HepG2 (cell line): ENCODE results near the gene CGNL1. TPM values are rescaled to one million over a fixed set of nuclear protein-coding genes. Genes with fewer than 3 reads are reported as not detected.

ENCODE experiments used
- ATAC-seq: fragments of 200-7000 bp; cut with Tn5 transposase; 3 replicates; pipeline ENCODE4 v1.9.1; 2020; ENCODE audit warnings: mild to moderate bottlenecking, moderate library complexity
- BruUV-seq: library from RNA; stranded (reverse); fragments of 400-500 nt; replicated peaks from 2 replicates; lab custom pipeline; 2021; lab: Mats Ljungman, UMichigan
- CTCF ChIA-PET: fragments of 300-600 bp; formaldehyde crosslinking; extraction: SDS; loops from one replicate; lab custom pipeline; 2021; ENCODE audit warnings: low total read pairs, inconsistent platforms, low intra/inter-chr PET ratio; lab: Yijun Ruan, JAX
- POLR2A ChIA-PET: fragments of 350-600 bp; sonication (Branson Sonifier 250); formaldehyde crosslinking; loops from one replicate; lab custom pipeline; 2020; ENCODE audit warnings: antibody characterized with exemption, inconsistent platforms; lab: Yijun Ruan, JAX
- DNase-seq: peaks from one replicate; pipeline ENCODE4 v3.0.0-alpha.2; 2015; ENCODE audit warnings: low spot score
- FAIRE-seq: peaks from 3 replicates; lab custom pipeline; 2011; peaks lifted over from hg19 to GRCh38; lab: Jason Lieb, UNC
- H2AFZ ChIP-seq: one replicate; pipeline ENCODE4 v1.6.1; 2011; ENCODE audit warnings: low read length, inconsistent platforms
- H3K27ac ChIP-seq: fragments of 300-600 bp; 3 replicates; pipeline ENCODE4 v1.8.0; 2011; ENCODE audit warnings: mixed run types, mild to moderate bottlenecking, mixed read lengths, low read length, inconsistent platforms; ENCODE audit not compliant: insufficient read depth; ENCODE audit errors: extremely low read length
- H3K27me3 ChIP-seq, 2 experiments: fragments of 200-600 bp in 1 of 2; 2 replicates in 1 of 2; 3 replicates in 1 of 2; pipeline versions ENCODE4 v1.6.0 to v1.8.0; 2011; ENCODE audit warnings: low read length in 2 of 2, mild to moderate bottlenecking in 2 of 2, moderate library complexity in 2 of 2, inconsistent platforms in 1 of 2; ENCODE audit not compliant: insufficient read depth in 2 of 2, control insufficient read depth in 1 of 2
- H3K36me3 ChIP-seq, 2 experiments: fragments of 200-600 bp in 1 of 2; replicated peaks in 1 of 2; 2 replicates in 1 of 2; 3 replicates in 1 of 2; pipeline versions ENCODE4 v1.5.1 to v1.8.0; 2011; ENCODE audit warnings: low read length in 2 of 2, inconsistent platforms in 1 of 2; ENCODE audit not compliant: insufficient read depth in 2 of 2, control insufficient read depth in 1 of 2
- H3K4me1 ChIP-seq: 2 replicates; pipeline ENCODE4 v1.5.1; 2012; ENCODE audit warnings: low read length, inconsistent platforms; ENCODE audit not compliant: insufficient read depth
- H3K4me2 ChIP-seq: 2 replicates; pipeline ENCODE4 v1.6.0; 2011; ENCODE audit warnings: low read depth, low read length, inconsistent platforms
- H3K4me3 ChIP-seq, 3 experiments: fragments of 200-600 bp in 1 of 3; sonication (generic), shearing (Covaris generic) in 1 of 3; replicated peaks in 1 of 3; 2 replicates each; pipeline ENCODE4 v1.5.1; 2011 to 2016; ENCODE audit warnings: low read length in 3 of 3, inconsistent platforms in 2 of 3, low read depth in 2 of 3, mild to moderate bottlenecking in 2 of 3, control low read depth in 1 of 3, mixed read lengths in 1 of 3; ENCODE audit not compliant: insufficient read depth in 1 of 3
- H3K79me2 ChIP-seq: one replicate; pipeline ENCODE4 v1.6.1; 2011; ENCODE audit warnings: low read length, inconsistent platforms; ENCODE audit not compliant: insufficient read depth
- H3K9ac ChIP-seq: 2 replicates; pipeline ENCODE4 v1.6.0; 2011; ENCODE audit warnings: mild to moderate bottlenecking, low read depth, low read length, inconsistent platforms; ENCODE audit not compliant: insufficient read depth
- H3K9me3 ChIP-seq: 2 replicates; pipeline ENCODE4 v1.5.1; 2012; ENCODE audit warnings: mild to moderate bottlenecking, low read length
- H4K20me1 ChIP-seq: 2 replicates; pipeline ENCODE4 v1.6.0; 2011; ENCODE audit warnings: inconsistent platforms, mild to moderate bottlenecking, low read length, moderate library complexity; ENCODE audit not compliant: insufficient read depth
- ATF3 ChIP-seq: sonication (generic); formaldehyde crosslinking; IDR thresholded peaks from 2 replicates; pipeline ENCODE4 v1.4.0; 2020; ENCODE audit warnings: missing genetic modification reagents
- HHEX ChIP-seq: IDR thresholded peaks from 2 replicates; pipeline ENCODE4 v1.6.1; 2016; ENCODE audit warnings: control low read depth
- SP1 ChIP-seq, 2 experiments: fragments of 450-650 bp in 1 of 2; sonication (generic) in 1 of 2; formaldehyde crosslinking in 1 of 2; IDR thresholded peaks; 2 replicates each; pipeline versions ENCODE4 v1.4.0 to v1.6.1; 2016 to 2020; ENCODE audit warnings: missing genetic modification reagents in 1 of 2
- SYNCRIP ChIP-seq: fragments of 200-400 bp; formaldehyde crosslinking; IDR thresholded peaks from 2 replicates; pipeline ENCODE4 v1.6.1; 2018; ENCODE audit warnings: mild to moderate bottlenecking, low read depth, low read length; ENCODE audit not compliant: insufficient read depth
- WGBS: methylation state at CpG from one replicate; pipeline ENCODE4 v1.1.6; 2017; ENCODE audit warnings: low lambda C conversion rate; 5-methylcytosine and 5-hydroxymethylcytosine counted together
- in situ Hi-C: cut with HindIII; loops from 2 replicates; pipeline ENCODE4 v1.10.0; 2017; ENCODE audit warnings: low pct_unique_long_range_greater_than_20kb; ENCODE audit not compliant: extremely low pct_ligation_motif_present
- intact Hi-C: fragments of 100-400 bp; cut with micrococcal nuclease; formaldehyde crosslinking; loops from one replicate; pipeline ENCODE4 v1.10.0; 2022; ENCODE audit not compliant: unreplicated experiment
- polyA plus RNA-seq, 8 experiments: library from polyadenylated mRNA; depleted of rRNA in 3 of 8; stranded (reverse) in 7 of 8; unstranded in 1 of 8; fragments of >200 nt; fragmentation: Illumina TruSeq in 4 of 8; extraction: Trizol in 4 of 8; gene quantifications; 2 replicates each; pipeline versions ENCODE4 v1.2.1 to v1.2.3, GENCODE V29; 2011 to 2016; ENCODE audit warnings: low read depth in 4 of 8, missing spikeins in 1 of 8, mixed read lengths in 1 of 8; ENCODE audit not compliant: insufficient read depth in 1 of 8
- total RNA-seq, 5 experiments: library from RNA; depleted of rRNA; stranded (reverse); fragments of >200 nt; fragmentation: Illumina TruSeq; extraction: Trizol; gene quantifications; 2 replicates each; pipeline ENCODE4 v1.2.3, GENCODE V29; 2016; ENCODE audit warnings: low read depth in 1 of 5
- TF ChIP-seq, protein P1 (sequence below): sonication (generic); formaldehyde crosslinking; IDR thresholded peaks from 2 replicates; pipeline ENCODE4 v1.4.0; 2020; ENCODE audit warnings: missing genetic modification reagents; ENCODE audit errors: not compliant biosample characterization
- TF ChIP-seq, protein P2 (sequence below): IDR thresholded peaks from 2 replicates; pipeline ENCODE4 v1.6.1; 2018; ENCODE audit warnings: missing genetic modification reagents

Gene CGNL1
- total and polyA plus RNA-seq, 2 of the 13 experiments (the other 11 are each of a cell fraction or from before 2014, with no cell fraction given): 5.6 to 15.6 TPM

DNA sequence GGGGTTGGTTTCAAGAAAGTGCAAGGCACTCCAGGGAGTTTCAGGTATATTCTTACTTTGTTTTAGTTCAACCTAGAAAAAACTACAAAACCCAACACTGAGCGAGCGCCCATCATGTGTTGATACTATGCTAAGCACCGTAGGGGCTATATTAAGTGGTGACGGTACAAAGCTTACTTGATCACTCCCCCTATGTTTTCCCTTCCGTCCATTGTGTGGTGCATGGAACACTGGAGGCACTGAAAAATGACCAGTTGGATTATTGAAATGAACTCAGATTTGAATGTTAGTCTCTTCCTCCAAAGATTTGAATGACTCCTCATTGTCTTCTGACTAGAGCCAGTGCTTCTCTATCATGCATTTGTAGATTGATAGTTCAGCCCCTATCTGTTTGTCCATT lies 222.0 kb downstream of the CGNL1 start:
- intact Hi-C loops: no loop called here
- no peaks in the 10 kb centered on the region for H3K36me3 ChIP-seq
- H4K20me1 ChIP-seq: no peaks in the 10 kb centered on the region
- ChIA-PET CTCF (no interaction called here), POLR2A (no interaction called here)
- H3K27ac ChIP-seq: no peak overlapping the region
- H3K9ac ChIP-seq: no peak overlapping the region
- BruUV-seq: no TSS peak
- no peak overlapping the region for H3K4me3 ChIP-seq
- FAIRE-seq (no peak), ATAC-seq (no peak), DNase-seq (no peak)
- H3K27me3 ChIP-seq: peaks cover 0 to 26% of the 10 kb centered on the region in 2 experiments; a peak in 1 of 5 replicates
- no peak overlapping the region for H2AFZ ChIP-seq
- WGBS: 62% methylated on average over 5 of the region's 5 CpGs
- no peaks in the 10 kb centered on the region for H3K79me2 ChIP-seq
- H3K4me2 ChIP-seq: no peak overlapping the region
- in situ Hi-C loops: no loop called here
- TF ChIP-seq, protein P1, sequence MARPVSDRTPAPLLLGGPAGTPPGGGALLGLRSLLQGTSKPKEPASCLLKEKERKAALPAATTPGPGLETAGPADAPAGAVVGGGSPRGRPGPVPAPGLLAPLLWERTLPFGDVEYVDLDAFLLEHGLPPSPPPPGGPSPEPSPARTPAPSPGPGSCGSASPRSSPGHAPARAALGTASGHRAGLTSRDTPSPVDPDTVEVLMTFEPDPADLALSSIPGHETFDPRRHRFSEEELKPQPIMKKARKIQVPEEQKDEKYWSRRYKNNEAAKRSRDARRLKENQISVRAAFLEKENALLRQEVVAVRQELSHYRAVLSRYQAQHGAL (CRISPR knock-in tag): no peak
- TF ChIP-seq, protein P2, sequence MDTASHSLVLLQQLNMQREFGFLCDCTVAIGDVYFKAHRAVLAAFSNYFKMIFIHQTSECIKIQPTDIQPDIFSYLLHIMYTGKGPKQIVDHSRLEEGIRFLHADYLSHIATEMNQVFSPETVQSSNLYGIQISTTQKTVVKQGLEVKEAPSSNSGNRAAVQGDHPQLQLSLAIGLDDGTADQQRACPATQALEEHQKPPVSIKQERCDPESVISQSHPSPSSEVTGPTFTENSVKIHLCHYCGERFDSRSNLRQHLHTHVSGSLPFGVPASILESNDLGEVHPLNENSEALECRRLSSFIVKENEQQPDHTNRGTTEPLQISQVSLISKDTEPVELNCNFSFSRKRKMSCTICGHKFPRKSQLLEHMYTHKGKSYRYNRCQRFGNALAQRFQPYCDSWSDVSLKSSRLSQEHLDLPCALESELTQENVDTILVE (CRISPR knock-in tag): no peak
- TF ChIP-seq HHEX (no peak), SYNCRIP (no peak), ATF3 (CRISPR knock-in tag) (no peak), SP1 (IDR thresholded peaks at IDR 0.05) (no peak), SP1 (CRISPR knock-in tag; IDR thresholded peaks at IDR 0.05) (no peak)
- no peaks in the 10 kb centered on the region for H3K4me1 ChIP-seq
- H3K9me3 ChIP-seq: no peaks in the 10 kb centered on the region
